ENCODE measurements around the gene SLC16A12.
A peak's percentile ranks its signal among the peaks of the same experiment; 100 is the strongest.

Gene SLC16A12, protein sequence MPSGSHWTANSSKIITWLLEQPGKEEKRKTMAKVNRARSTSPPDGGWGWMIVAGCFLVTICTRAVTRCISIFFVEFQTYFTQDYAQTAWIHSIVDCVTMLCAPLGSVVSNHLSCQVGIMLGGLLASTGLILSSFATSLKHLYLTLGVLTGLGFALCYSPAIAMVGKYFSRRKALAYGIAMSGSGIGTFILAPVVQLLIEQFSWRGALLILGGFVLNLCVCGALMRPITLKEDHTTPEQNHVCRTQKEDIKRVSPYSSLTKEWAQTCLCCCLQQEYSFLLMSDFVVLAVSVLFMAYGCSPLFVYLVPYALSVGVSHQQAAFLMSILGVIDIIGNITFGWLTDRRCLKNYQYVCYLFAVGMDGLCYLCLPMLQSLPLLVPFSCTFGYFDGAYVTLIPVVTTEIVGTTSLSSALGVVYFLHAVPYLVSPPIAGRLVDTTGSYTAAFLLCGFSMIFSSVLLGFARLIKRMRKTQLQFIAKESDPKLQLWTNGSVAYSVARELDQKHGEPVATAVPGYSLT

DNA sequence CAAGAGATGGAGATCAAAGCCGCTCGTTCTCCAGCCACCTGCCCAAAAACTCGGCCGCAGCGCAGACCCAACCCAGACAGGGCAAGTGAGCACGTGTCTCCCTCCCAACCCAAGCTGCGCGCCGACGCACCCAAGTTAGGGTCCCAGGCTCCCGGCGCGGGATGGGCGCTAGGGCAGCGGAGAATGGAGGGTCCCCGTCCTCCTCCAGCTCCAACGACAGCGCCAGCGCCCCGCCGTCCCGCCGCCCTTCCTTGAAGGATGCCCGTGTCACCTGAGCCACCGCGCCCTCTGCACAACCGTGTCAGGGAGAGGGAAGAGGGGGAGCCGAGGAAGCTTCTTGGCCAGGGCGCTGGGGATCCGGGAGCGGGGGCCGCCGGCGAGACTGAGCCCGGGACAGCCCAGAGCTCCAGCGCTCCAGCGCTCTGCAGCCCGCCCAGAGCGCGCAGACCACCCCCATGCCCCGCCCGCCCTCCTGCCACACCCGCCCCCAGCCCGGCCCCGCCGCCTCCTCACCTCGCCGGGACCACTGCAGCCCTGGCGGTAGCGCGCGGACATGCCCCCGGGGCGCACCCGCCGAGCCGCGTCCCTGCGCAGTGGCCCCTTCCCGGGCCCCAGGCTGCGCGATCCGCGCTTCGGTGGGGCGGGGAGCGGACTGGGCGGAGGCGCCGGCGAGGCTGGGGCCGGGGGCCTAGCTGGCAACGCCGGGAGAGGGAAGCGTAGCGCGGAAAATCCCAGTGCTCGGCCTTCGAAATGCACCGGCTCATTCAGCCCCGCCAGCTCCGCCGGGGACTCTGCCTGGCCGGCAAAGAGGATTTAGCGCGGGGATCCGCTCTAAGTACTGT is at the start of gene SLC16A12:
Gene SLC16A12, minus strand, starts transcription at position 424 of the 842 bp plus-strand sequence. CDS start 73,016 bp downstream, outside the sequence.
- CTCF ChIA-PET = interaction anchor here (0.5 to 0.6 kb wide), 2 partner anchors 17 to 47 kb away, joined by 3 to 5 read pairs; no protein-coding TSS in a partner anchor
- H3K27ac ChIP-seq = peak within 1 kb of the TSS; percentile 8; the same call in 1 of the 2 replicates
- peak; percentile 34 for DNase-seq (ENCODE audit: low spot score)
- POLR2A ChIA-PET (ENCODE audit: low non-redundant PET) = no interaction called here
- TF ChIP-seq, protein P1, sequence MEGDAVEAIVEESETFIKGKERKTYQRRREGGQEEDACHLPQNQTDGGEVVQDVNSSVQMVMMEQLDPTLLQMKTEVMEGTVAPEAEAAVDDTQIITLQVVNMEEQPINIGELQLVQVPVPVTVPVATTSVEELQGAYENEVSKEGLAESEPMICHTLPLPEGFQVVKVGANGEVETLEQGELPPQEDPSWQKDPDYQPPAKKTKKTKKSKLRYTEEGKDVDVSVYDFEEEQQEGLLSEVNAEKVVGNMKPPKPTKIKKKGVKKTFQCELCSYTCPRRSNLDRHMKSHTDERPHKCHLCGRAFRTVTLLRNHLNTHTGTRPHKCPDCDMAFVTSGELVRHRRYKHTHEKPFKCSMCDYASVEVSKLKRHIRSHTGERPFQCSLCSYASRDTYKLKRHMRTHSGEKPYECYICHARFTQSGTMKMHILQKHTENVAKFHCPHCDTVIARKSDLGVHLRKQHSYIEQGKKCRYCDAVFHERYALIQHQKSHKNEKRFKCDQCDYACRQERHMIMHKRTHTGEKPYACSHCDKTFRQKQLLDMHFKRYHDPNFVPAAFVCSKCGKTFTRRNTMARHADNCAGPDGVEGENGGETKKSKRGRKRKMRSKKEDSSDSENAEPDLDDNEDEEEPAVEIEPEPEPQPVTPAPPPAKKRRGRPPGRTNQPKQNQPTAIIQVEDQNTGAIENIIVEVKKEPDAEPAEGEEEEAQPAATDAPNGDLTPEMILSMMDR (conservative IDR thresholded peaks at IDR 0.05; ENCODE audit: low read depth) = no peak

DNA sequence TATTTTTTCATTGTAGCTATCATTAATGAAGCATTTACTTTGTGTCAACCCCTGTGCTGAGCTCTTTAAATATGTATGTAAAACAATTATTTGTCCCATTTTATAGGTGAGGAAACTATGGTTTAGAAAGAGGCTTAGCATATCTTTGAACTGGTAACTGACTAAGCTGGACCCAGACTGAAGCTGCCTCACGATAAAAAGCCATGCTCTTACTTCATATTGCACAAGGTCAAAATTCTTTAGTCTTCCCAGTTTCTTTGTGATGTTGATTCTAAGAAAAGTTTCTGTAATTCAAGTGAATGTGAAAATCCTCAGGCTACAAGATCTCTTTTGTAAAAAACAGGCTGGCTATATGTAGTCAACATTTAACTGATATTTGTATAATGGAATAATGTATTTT is 46.6 kb upstream of the SLC16A12 start:
- DNase-seq (ENCODE audit: low spot score) = no peak
- TF ChIP-seq, protein P1 (conservative IDR thresholded peaks at IDR 0.05; ENCODE audit: low read depth) = no peak
- no peak overlapping the region for H3K27ac ChIP-seq
- POLR2A ChIA-PET (ENCODE audit: low non-redundant PET) = no interaction called here
- CTCF ChIA-PET = interaction anchor here (1.2 kb wide), 1 partner anchor 15 kb away, joined by 5 read pairs; no protein-coding TSS in a partner anchor

DNA sequence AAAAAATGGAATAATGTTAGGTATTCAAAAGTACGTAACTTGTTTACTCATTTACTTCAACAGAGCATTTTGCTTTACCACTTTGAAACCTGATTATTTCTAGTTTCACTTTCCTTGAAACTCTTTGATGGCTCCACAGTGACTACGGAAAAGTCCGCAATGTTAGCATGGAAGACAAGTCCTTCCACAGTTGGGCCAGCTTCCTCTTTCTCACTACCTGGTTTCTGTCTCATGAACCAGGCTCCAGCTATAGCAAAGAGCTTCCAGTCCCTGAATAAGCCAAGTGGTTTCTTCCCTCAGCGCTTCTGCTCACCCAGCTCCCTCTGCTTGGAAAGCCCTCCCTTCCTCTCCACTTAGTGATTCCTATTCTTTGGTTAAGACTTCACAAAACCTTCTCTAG is 44.8 kb upstream of the SLC16A12 start:
- DNase-seq (ENCODE audit: low spot score) = no peak
- H3K27ac ChIP-seq = no peak overlapping the region
- TF ChIP-seq, protein P1 (conservative IDR thresholded peaks at IDR 0.05; ENCODE audit: low read depth) = no peak
- CTCF ChIA-PET = interaction anchor here (0.6 to 0.8 kb wide), 2 partner anchors 223 to 1569 kb away, joined by 3 to 6 read pairs; no protein-coding TSS in a partner anchor
- POLR2A ChIA-PET (ENCODE audit: low non-redundant PET) = no interaction called here

DNA sequence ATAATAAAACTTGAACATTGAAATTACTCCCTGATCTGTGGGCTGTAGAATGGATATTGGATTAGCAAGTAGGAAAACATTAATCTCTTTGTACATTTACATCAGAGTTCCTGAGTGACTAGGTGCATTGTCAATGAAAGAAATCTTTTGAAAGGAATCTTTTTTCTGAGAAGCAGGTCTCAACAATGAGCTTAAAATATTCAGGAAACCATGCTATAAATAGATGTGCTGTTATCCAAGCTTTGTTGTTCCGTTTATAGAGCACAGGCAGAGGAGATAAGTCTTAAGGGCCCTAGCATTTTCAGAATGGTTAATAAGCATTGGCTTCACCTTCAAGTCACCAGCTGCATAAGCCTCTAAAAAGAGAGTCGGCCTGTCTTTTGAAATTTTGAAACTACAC is 41.3 kb upstream of the SLC16A12 start:
- TF ChIP-seq, protein P1 (conservative IDR thresholded peaks at IDR 0.05; ENCODE audit: low read depth) = no peak
- H3K27ac ChIP-seq = no peak overlapping the region
- ChIA-PET CTCF (interaction anchor here (0.6 kb wide), 2 partner anchors 91 to 145 kb away, joined by 3 to 4 read pairs; no protein-coding TSS in a partner anchor), POLR2A (ENCODE audit: low non-redundant PET) (no interaction called here)
- no peak for DNase-seq (ENCODE audit: low spot score)

DNA sequence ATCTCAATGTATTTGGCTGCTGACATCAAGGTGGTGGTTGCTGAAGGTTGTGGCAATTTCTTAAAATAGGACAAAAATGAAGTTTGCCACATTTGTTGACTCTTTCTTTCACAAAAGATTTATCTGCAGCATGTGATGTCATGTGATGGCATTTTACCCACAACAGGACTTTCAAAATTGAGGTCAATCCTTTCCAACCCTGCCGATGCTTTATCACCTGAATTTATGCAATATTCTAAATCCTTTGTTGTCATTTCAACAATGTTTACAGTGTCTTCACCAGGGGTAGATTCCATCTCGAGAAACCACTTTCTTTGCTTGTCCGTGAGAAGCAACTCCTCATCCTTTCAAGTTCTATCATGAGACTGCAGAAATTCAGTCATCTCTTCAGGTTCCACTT is 40.6 kb upstream of the SLC16A12 start:
- no peak for DNase-seq (ENCODE audit: low spot score)
- no peak overlapping the region for H3K27ac ChIP-seq
- TF ChIP-seq, protein P1 (conservative IDR thresholded peaks at IDR 0.05; ENCODE audit: low read depth) = no peak
- CTCF ChIA-PET = no interaction called here
- POLR2A ChIA-PET (ENCODE audit: low non-redundant PET) = no interaction called here

DNA sequence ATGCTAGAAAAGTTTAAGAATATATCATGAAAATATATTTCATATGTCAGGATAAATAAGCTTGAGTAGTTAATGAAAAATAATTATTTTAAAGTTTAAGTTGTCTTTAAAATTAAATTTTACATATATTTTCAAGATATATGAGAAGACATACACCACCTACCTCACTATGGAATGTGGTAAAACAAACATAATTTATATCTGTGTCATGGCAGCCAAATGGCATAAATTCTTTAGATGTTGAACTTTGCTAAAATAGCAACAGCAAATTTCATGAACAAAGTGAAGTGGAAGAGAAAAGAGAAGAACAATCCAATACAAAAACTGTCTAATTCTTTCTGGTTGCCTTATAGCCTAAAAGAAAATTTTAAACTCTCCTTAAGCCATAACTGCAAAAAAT is 39.6 kb upstream of the SLC16A12 start:
- ChIA-PET CTCF (interaction anchor here (0.6 kb wide), 1 partner anchor 8 kb away, joined by 4 read pairs; no protein-coding TSS in a partner anchor), POLR2A (ENCODE audit: low non-redundant PET) (no interaction called here)
- no peak for DNase-seq (ENCODE audit: low spot score)
- no peak overlapping the region for H3K27ac ChIP-seq
- TF ChIP-seq, protein P1 (conservative IDR thresholded peaks at IDR 0.05; ENCODE audit: low read depth) = no peak

All from RWPE1 (cell line).